ENCODE results near the gene SMPD3.
A peak's percentile ranks its signal among the peaks of the same experiment; 100 is the strongest.

The SMPD3 gene

DNA sequence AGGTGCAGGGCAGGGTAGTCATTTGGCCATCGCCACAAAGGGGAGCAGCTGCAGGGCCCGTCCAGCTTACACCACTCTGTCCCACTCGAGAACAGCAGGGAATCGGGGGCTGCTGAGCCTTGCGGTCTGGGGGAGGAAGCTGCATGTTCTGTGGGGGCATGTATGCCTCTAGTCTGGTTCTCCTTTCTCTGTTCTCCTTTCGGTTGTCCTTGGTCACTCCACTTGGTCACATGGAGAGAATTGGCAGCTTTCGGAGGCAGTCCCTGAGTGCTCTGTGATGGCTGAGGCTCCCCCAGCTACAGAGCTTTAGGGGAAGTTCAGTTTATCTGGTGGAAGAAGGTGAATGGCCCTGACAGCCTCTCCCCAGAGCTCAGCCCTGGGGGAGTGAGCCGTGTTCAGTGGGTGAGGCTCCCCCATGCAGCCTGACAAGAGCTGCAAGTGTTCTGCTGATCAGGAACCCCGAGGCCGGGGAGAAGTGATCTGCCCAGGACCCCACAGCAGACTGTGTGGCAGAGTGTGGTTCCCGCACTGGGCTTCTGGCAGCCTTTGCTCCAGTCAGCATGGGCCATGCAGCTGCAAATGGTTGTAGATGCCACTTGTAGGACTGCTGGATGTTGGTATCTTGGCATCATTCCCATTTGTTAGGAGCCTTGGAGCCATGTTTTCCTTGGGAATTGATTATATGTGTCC is 22.3 kb upstream of the SMPD3 start:
- no peak for DNase-seq (ENCODE audit: low read depth)

DNA sequence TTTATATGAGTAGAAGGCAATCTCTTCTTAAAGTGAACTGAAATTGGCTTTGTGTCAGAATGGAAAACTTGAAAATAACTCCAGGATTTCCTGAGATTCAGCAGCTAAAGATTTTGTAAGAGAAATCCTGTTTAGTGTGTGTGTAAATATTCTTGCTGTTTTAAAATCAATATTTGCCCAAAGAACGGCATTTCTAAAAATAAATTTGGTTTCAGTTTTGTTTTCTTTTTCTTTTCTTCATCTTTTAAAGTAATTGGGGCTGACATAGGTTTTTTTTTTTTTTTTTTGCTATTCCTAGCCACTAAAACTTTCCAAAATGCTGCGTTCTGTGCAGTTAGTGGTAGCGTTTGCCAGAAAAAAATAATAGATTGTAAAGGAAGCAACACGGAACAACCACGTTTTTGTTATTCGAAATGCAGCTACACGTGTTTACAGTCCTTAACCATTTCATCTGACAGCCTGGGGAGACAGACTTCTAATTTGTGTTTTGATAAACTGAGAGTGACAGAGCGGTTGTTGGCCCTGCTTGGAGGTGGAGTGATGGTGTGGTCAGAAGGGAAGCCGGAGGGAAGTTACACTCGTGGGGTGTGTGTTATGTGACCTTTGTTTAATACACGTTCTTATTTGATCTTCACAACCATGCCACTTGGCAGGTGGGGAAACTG is 21.6 kb upstream of the SMPD3 start:
- no peak for DNase-seq (ENCODE audit: low read depth)

DNA sequence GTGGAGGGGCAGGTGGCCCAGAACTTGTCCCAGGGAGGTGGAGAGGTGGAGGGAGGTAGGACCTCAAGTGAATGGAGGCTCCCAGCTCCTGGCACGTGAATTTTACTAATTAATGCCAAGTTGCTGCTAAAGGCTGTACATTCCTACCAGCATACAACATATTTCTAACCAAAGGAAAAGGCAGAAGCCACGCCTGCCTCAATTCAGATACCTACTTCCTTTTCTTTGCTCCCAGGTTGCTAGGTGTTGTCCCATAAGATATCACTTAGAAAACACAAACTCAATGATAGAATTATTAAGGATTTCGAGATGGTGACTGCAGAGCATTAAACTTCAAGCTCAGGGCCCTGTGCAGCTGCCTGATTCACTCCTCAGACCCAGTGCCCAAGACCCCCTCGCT is 20.5 kb upstream of the SMPD3 start:
- no peak for DNase-seq (ENCODE audit: low read depth)

DNA sequence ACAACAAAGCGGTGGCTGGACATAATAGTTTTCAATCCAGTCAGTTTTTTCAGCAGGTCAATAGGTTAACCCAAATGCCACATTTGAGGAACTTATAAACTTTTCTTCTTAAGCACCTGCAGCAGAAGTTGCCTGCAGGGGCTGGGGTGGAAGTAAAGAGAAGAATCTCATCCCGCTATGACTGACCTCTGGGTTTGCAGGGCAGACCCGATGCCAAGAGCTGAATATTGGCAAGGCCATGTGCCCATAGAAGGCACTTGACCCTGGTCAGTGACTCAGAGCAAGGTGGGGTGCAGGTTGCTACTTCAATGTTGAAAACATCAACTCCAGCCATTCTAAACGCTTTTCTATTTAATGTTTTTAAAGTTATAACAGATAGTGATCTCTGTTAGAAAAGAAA is 17.9 kb upstream of the SMPD3 start:
- DNase-seq (ENCODE audit: low read depth), result no peak

DNA sequence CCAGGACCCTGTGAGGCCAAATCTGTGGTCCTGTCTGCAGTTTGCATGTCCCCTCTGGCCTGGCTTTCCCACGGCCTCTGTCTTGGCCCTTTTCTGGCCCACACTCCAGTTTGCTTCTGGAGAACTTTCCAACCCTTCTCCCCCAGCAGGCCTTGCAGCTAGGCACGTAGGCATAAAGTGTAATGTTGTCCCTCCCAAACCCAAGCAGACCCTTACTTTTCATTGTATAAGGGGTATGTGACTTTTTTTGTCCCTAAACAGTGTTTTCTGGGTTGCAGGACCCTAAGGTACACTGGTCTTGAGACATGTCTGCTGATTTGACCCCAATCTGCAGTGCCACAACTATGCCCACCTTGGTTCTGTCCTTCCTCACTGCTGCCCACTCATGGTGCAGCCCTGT is 15.6 kb upstream of the SMPD3 start:
- DNase-seq (ENCODE audit: low read depth), result no peak

DNA sequence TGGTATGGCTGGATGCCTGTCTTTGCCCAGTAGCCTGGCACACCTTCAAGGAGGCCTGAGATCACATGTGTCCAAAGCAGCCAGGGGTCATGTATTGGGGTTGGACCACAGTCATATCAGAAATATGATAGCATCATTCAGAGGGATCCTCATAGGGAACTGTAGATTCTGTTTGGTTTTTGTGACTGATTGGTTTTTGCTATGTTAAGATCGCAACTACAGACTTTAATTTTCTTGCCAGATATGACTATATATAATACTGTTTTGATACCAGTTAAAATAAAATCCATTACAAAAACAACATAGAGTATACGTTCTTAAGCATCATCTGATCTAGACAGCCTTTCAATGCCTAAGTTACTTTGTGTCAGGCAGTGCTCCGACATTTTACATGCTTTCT is 11.8 kb upstream of the SMPD3 start:
- DNase-seq (ENCODE audit: low read depth), result no peak

DNA sequence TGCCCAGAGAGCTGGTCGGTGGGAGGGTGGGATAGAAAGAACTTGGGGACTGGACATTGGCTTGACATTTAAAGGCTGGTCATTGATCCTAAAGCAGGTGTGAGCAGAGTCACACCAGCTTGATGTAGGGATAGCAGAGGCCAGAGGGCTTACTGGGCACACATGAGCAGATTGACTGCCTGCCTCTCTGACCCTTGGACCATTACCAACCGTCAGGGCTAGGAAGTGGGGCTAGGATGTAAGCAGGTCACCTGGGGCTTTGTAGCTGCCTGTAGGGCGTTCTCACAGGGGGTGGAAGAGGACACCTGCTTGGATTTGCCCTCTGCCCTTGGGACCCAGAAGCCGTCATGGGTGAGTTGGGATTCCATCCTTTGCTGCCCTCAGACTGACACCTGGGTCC is 11.1 kb upstream of the SMPD3 start:
- DNase-seq (ENCODE audit: low read depth), result no peak

DNA sequence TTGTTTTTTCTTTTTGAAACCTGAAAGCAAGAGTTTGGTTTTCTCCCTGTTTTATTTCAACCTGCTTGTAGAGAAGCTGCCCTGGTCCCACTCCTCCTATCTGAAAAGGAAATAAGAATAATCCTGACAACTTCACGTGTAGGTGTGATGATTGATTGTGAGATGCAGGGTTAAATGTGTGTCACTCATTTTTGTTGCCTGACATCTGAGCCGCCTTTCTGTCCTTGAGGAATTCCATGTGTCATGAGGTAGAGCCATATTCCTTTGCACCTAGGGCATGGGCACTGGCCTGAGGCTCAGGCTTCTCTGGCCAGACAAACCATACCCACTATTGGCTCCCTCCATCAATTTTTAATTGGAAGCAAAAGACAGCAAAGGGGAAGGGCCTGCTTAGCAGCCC is 10.2 kb upstream of the SMPD3 start:
- no peak for DNase-seq (ENCODE audit: low read depth)

DNA sequence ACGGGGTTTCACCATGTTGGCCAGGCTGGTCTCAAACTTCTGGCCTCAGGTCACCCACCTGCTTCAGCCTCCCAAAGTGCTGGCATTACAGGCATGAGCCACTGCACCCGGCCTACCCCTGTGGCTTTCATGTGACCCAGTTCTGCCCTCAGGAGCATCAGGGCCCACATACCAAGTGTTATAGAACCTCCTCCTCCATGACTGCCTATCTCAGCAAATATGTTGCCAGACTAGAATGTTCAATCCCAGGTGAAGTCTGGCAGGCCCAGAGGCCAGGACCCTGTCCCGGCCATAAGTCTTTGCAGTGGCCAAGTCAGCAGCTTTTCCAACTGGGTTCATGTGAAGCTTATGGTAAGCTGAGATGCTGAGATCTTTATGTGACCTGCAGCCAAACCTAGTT is 9.8 kb upstream of the SMPD3 start:
- no peak for DNase-seq (ENCODE audit: low read depth)

DNA sequence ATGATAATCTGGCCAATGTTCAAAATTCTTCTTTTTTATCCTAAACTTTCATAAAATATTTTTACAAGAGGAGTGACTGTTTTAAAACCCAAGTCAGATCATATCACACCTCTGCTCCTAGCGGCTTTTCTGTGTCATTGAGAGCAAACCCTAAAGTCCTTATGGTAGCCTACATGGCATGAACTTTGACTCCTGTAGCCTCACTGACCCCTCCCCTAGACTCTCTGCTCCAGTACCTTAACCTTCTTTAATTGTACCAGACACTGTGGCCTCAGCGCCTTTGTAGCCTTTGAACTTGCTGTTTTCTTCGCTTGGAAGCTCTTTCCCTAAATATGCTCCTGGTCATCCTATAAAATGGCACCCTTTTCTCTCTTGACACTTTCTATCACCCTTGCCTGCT is 7.3 kb upstream of the SMPD3 start:
- no peak for DNase-seq (ENCODE audit: low read depth)

DNA sequence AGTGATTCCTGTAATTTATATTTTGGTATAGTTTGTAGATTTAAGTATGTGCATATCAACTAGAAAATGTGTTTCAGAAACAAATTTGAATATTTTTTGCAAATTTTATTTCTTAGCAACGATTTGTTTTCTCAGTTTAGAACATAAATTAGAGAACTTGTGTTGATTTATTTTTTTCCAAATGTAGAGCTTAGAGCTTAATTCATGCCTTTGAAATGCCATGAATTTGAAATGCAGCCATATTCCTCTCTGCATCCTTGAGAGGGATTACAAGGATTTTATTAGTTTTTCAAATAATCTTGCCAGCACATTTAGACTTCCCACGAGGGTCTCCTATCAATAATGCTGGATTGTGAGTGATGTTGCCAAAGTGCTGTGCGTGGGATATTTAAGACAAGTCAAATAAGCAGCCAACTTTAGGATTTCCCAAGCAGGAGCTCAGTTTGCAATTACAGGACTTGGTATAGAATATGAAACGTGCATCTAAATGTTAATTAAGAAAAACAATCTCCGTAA is 6.7 kb upstream of the SMPD3 start:
- no peak for DNase-seq (ENCODE audit: low read depth)

DNA sequence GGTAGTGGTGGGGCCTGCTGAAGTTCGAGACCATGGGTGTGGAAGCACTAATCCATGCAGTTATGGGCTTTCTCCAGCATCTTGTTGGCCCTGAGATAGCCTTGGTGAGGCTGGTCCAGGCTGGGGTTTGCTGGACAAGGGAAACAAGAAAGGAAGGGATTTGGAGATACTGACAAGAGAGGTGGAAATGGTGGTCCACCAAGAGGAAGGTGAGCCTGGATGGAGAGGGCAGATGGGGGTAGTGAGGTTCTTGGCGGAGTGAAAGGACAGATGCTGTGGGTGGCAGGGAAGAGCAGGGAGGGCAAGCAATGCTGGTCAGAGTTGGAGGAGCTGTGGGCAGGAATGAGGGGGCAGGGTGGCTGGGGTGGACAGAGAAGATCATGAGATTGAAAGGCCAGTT is 5.5 kb upstream of the SMPD3 start:
- no peak for DNase-seq (ENCODE audit: low read depth)

DNA sequence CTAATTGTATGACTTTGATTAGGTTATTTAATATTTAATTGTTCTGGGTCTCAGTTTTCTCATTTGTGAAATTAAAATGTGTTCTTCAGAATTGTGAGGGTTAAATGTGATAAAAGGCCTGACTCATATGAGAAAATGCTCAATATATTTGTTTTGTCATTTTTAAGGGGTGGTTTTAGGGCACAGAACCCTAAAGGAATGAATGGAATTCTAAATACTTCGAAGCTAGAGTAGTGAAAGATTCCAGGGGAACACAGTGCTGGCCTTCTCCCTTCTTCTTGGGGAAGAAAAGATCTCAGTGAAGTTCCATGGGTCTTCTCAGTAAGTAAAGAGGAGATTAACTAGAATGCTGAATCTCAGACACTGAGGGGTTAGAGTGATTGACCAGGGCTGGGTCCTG is 3.9 kb upstream of the SMPD3 start:
- DNase-seq (ENCODE audit: low read depth), result no peak

DNA sequence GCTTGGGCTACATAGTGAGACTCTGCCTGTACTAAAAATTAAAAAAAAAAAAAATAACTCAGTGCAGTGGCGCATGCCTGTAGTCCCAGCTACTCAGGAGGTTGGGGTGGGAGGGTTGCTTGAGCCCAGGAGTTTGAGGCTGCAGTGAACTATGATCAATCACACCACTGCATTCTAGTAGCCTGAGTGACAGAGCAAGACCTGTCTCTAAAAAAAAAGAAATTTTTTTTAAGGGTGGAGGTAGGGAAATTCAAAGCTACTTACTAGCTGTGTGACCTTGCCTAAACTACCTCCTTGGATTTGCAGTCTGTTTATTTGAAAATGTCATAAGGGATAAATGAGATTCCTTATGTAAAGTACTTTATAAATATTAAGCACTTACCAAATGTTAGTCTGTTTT is 3.4 kb upstream of the SMPD3 start:
- no peak for DNase-seq (ENCODE audit: low read depth)

DNA sequence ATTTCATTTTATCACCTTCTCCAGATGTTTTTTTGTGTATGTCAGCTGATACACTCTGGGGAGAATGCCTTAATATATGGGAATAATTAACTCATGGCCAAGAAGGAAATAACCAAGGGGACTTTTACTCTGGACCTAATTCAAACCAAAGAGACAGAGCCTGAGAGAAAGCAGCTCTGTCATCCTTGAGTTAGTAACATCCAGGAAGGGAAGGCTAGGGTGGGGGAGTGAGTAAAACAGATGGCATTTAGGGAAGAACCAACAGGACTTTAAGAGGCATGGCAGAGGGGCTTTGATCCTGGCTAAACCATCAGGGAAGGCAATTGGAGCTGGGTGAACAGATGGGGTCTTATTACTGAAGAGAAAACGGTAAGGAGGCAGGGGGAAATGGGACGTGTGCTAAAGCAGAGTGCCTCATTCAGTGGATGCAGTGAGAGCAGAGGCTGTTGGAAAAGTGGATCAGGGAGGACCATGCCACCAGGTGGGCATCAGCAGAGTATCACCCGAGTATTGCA is 2.5 kb upstream of the SMPD3 start:
- DNase-seq (ENCODE audit: low read depth), result no peak

DNA sequence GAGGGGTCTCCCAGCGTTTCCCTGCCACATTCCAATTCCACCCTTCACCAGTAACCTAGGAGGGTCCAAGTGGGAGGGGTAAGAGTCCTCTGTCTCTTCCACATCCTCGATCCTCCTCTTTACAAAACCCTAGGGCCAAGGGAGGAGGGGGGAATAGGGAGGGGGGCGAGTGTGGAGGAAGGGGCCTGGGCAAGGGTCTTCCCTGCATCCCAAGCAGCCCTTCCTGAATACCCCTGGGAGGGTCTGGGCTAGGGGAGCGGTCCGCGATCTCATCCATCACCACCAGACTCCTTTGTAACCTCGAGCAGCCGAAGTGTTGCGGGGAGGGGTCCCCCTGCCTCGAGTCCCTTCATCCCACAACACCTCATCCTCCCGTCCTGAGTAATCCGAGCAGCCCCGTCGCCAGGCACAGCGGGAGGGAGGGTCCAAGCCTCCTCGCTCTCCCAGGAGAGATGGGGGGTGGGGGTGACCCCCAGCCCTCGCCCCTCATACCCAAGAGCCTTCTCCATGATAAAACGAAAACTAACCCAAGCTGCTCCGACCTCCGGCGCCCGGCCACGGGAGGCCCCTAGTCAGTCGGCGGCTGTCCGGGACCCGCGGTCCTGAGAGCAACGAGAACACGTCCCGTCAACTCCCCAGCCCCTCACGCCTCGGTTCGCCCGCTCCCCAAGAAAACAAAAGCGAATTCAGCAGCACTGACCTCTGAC is 502 bp downstream of the SMPD3 start:
- DNase-seq (ENCODE audit: low read depth), result no peak

DNA sequence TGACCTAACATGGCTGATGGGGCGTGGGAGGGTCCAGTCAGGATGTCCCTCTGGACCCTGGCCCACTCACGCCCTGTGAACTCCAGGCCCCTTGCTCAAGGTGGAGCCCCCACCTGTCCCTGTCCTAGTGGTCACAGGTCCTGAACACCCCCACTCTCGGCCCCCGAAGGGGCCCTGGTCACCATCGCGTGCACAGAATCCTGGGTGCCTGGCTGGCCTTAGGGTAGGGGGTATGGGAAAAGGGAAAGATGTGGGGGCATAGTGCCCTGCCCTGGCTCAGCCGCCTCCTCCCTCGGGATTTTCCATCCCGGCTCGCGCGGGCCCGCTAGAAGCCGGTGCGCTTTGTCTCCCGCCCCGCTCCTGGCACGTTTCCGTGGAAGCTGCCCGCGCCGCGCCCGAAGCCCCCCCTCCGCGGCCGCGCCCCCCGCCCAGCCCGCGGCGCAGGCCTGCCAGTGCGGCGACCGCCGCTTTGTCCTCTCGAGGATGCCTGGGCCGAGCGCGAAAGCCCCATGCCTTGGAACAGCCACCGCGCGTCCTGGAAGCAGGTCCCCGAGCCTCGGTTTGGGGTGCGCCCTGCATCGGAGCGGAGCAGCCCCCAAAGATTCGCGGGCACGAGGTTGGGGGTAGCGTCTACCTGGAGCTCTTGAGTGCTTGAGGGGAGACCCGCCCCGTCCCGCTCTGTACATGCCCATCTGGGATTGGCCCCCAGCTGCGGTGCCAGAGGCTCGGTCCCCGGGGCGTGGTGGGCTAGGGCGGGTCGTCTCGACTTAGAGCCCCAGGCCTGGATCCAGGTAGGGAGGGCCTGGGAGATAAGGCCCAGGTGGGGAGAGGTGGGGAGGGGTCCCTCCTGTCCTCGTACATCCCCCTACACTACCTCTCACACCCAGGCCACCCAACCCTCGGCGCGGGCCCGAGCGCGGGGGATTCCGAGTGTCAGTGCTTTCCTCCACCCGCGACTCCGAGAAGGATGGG is 1.3 kb downstream of the SMPD3 start:
- DNase-seq (ENCODE audit: low read depth), result no peak

DNA sequence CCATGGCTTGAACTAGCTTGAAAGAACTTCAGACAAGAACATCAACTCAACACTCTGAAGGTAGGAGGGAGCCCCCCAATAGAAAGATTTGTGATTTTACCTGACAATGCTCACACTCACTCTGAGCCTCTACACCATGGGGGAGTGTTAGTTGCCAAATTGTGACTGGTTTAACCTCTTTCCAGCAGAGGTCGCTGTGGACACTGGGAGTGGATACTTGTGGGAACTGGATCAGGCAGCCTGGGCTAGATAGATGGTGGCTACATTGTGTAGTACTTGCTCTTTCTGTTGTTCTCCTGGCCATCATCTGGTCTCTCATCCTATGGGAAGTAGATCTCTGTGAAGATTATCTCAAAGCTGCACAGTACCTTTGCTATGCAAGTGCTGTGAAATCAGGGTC is 2.9 kb downstream of the SMPD3 start:
- DNase-seq (ENCODE audit: low read depth), result peak; percentile 3

DNA sequence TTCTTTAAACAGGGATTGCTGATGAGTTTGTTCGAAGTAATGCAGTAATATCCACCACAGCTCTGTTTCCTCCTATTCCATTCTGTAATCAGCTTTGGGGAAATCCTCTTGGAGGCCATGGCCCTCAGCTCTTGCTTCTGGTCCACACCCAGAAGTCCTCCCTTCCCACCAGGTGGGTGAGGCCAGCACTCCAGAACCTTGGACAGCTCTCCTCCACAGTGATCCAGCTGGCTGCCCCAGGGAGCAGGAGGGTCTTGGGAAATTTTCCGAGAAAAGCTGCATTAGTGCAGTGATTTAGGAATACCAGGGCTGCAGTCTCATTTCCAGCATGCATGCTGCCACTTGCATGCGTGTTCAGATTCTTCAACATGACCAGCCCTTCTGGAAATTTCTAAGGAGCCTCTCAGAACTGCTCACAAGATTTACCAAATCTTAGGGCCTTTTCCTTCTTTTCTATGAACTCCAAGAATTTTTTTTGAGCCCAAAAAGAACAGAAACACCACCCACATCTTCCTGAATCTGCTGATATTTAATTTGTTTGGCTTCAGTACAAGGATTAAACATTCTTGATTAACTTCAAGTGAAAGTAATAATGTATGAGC is 4.2 kb downstream of the SMPD3 start:
- DNase-seq (ENCODE audit: low read depth), result no peak

DNA sequence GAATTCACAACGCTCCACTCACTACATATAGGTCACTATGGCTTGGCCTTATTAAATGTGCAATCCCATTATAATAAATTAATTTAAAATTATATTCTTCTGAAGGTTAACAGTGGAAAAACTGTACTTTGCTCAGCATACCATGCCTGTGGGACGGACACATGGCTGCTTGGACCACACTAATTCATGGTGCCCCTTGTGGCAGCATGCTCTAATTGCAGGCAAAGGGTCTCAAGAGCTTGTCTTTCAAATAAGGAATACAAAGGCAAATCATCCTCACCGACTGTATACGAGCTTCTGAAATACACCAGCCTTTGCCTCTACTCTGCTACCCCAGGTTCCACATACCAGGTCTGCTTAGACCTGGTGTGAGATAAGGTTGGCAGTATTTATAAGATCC is 11.7 kb downstream of the SMPD3 start:
- no peak for DNase-seq (ENCODE audit: low read depth)

DNA sequence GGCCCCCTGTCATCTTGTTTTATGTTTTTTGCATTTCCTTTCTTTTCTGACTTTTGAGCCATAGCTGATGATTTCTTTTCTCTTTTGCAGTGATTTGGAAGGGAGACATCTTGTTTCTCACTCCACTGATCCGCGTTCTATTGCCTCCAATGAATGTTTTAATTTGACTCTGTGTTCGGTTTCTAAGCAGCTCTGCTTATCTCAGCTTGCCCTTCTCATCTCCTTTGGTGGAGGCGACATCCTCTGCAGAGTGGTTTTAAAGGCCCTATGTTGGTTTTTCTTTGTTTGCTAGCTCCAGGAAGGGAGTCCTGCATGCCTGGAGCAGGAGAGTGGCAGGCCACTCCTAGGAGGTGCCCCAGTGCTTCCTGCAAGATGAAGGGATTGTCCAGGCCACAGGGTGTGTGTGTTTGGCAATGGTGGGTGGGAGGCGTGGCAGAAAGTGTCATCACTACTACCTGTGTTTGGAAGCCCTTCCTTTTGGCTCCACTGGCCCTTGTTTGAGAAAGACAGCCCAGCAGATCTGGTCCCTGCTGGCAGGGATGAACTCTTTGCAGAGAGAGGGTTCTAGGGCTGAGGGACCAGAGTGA is 13.6 kb downstream of the SMPD3 start:
- DNase-seq (ENCODE audit: low read depth), result no peak

Data from fibroblast of the conjunctiva (primary cell).